Retinal pigment epithelial cell (primary cell): ENCODE measurements around the gene GAGE12H.
"Not testable (repeated sequence)": the region's sequence is repeated elsewhere in the genome, so short reads cannot be mapped to it uniquely, and the experiment has no call there.

Source experiments
- DNase-seq: peaks from one replicate; pipeline ENCODE4 v3.0.0-alpha.2; 2010; ENCODE audit warnings: low read depth
- H3K4me3 ChIP-seq: 2 replicates; pipeline ENCODE4 v1.5.1; 2011; ENCODE audit warnings: mild to moderate bottlenecking, low read length, control low read depth, moderate library complexity
- CTCF ChIP-seq: conservative IDR thresholded peaks from 2 replicates; pipeline ENCODE4 v1.5.1; 2011; ENCODE audit warnings: low read depth, low read length, control low read depth, inconsistent platforms

The GAGE12H gene

GRCh38 chrX:49579649-49580048, at the start of gene GAGE12H:
GAGE12H (plus strand) TSS chrX:49579949; CDS start chrX:49581104, 1,155 bp downstream.
- not testable (repeated sequence) for DNase-seq, H3K4me3 ChIP-seq

GRCh38 chrX:49531877-49532276, 47.9 kb upstream of the GAGE12H start, which contains the start of gene GAGE12C:
GAGE12C (plus strand) TSS chrX:49532177; CDS start chrX:49533332, 1,155 bp downstream.
- not testable (repeated sequence) for H3K4me3 ChIP-seq, DNase-seq

- DNase-seq, H3K4me3 ChIP-seq: not testable (repeated sequence)
These were observed 38.3 kb upstream of the GAGE12H start, which contains the start of gene GAGE12D for GRCh38 chrX:49541433-49541832. GAGE12D (plus strand) TSS chrX:49541733; CDS start chrX:49542888, 1,155 bp downstream.

- not testable (repeated sequence) for DNase-seq, H3K4me3 ChIP-seq
These were observed 28.8 kb upstream of the GAGE12H start, which contains the start of gene GAGE12E for GRCh38 chrX:49550989-49551388. GAGE12E (plus strand) TSS chrX:49551289; CDS start chrX:49552444, 1,155 bp downstream.

- H3K4me3 ChIP-seq, DNase-seq: not testable (repeated sequence)
These were observed 19.2 kb upstream of the GAGE12H start, which contains the start of gene GAGE12F for GRCh38 chrX:49560542-49560941. GAGE12F (plus strand) TSS chrX:49560842; CDS start chrX:49561997, 1,155 bp downstream.

- not testable (repeated sequence) for DNase-seq, H3K4me3 ChIP-seq
These were observed 11.0 kb upstream of the GAGE12H start for GRCh38 chrX:49568728-49569127.

- DNase-seq, H3K4me3 ChIP-seq: not testable (repeated sequence)
These were observed 10.6 kb upstream of the GAGE12H start for GRCh38 chrX:49569152-49569551.

- not testable (repeated sequence) for DNase-seq, H3K4me3 ChIP-seq
These were observed 9.6 kb upstream of the GAGE12H start, which contains the start of gene GAGE12G for GRCh38 chrX:49570100-49570499. GAGE12G (plus strand) TSS chrX:49570400; CDS start chrX:49571555, 1,155 bp downstream.

GRCh38 chrX:49589196-49589595, 9.4 kb downstream of the GAGE12H start, which contains the start of gene GAGE2A:
GAGE2A (plus strand) TSS chrX:49589496; CDS start chrX:49590651, 1,155 bp downstream.
- not testable (repeated sequence) for H3K4me3 ChIP-seq, DNase-seq

GRCh38 chrX:49589769-49590478, 10.2 kb downstream of the GAGE12H start:
- DNase-seq, H3K4me3 ChIP-seq: not testable (repeated sequence)

GRCh38 chrX:49590488-49590887, 10.7 kb downstream of the GAGE12H start:
- not testable (repeated sequence) for DNase-seq, H3K4me3 ChIP-seq

- H3K4me3 ChIP-seq, DNase-seq: not testable (repeated sequence)
These were observed 19.0 kb downstream of the GAGE12H start, which contains the start of gene GAGE1 for GRCh38 chrX:49598720-49599119. GAGE1 (plus strand) TSS chrX:49599020; CDS start chrX:49600175, 1,155 bp downstream.

- no peak overlapping the region for H3K4me3 ChIP-seq
- no peak for TF ChIP-seq CTCF
- no peak for DNase-seq
These were observed 31.1 kb downstream of the GAGE12H start for GRCh38 chrX:49610718-49611310.
